ENCODE results near the gene TPRG1.

DNA sequence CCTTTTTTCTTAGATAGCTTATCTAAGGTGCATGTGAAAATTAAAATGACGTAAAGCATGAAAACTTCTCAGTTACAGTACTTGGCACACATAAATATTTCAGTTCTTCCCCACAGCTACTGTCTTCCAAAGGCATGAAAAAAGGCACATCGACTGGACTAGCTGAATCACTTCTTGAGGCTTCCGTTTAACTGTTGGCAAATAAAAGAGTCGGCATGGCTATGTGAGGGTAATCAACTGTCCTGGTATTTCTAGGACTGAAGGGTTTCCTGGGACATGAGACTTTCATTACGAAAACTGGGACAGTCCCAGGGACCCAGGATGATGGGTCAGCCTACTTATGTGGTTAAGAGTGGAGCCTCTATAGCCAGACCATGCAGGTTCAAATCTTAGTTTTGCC, 168.2 kb downstream of the TPRG1 start:
- TF ChIP-seq, protein P1, sequence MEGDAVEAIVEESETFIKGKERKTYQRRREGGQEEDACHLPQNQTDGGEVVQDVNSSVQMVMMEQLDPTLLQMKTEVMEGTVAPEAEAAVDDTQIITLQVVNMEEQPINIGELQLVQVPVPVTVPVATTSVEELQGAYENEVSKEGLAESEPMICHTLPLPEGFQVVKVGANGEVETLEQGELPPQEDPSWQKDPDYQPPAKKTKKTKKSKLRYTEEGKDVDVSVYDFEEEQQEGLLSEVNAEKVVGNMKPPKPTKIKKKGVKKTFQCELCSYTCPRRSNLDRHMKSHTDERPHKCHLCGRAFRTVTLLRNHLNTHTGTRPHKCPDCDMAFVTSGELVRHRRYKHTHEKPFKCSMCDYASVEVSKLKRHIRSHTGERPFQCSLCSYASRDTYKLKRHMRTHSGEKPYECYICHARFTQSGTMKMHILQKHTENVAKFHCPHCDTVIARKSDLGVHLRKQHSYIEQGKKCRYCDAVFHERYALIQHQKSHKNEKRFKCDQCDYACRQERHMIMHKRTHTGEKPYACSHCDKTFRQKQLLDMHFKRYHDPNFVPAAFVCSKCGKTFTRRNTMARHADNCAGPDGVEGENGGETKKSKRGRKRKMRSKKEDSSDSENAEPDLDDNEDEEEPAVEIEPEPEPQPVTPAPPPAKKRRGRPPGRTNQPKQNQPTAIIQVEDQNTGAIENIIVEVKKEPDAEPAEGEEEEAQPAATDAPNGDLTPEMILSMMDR (IDR thresholded peaks at IDR 0.05): no peak
- TF ChIP-seq POLR2A (IDR thresholded peaks at IDR 0.05) (no peak), EP300 (IDR thresholded peaks at IDR 0.05) (no peak)
